Neural cell (in vitro differentiated cells): ENCODE results near the gene SERPINA6. TPM values are rescaled to one million over a fixed set of nuclear protein-coding genes. Genes with fewer than 3 reads are reported as not detected.

Source experiments
- H2AFZ ChIP-seq: fragments of 200-600, 300-800 bp; sonication (generic), shearing (Covaris generic); 2 replicates; pipeline ENCODE4 v1.6.0; 2014; ENCODE audit warnings: low read depth, mild to moderate bottlenecking, antibody characterized with exemption, low read length, moderate library complexity
- H3F3A ChIP-seq: fragments of 200-600 bp; shearing (Covaris generic); 2 replicates; pipeline ENCODE4 v1.6.1; 2016; ENCODE audit warnings: mild to moderate bottlenecking, moderate library complexity, mixed read lengths, antibody characterized with exemption, low read length; ENCODE audit not compliant: insufficient read depth, poor library complexity, severe bottlenecking
- H3K27ac ChIP-seq: fragments of 200-600, 300-800 bp; sonication (generic), shearing (Covaris generic); 2 replicates; pipeline ENCODE4 v1.5.1; 2014; ENCODE audit warnings: mild to moderate bottlenecking, low read length, moderate library complexity
- H3K27me3 ChIP-seq: fragments of 300-800, 200-600 bp; sonication (generic), shearing (Covaris generic); 2 replicates; pipeline ENCODE4 v1.6.0; 2014; ENCODE audit warnings: mild to moderate bottlenecking, low read depth, low read length, moderate library complexity; ENCODE audit not compliant: insufficient read depth
- H3K36me3 ChIP-seq: fragments of 300-800, 200-600 bp; sonication (generic), shearing (Covaris generic); 2 replicates; pipeline ENCODE4 v1.5.1; 2014; ENCODE audit warnings: mild to moderate bottlenecking, antibody characterized with exemption, low read length, moderate library complexity; ENCODE audit not compliant: insufficient read depth
- H3K4me2 ChIP-seq: fragments of 300-800, 200-600 bp; sonication (generic), shearing (Covaris generic); 2 replicates; pipeline ENCODE4 v1.6.0; 2014; ENCODE audit warnings: mild to moderate bottlenecking, low read length
- H3K4me3 ChIP-seq: fragments of 300-800, 200-600 bp; sonication (generic), shearing (Covaris generic); 2 replicates; pipeline ENCODE4 v1.5.1; 2014; ENCODE audit warnings: mild to moderate bottlenecking, low read length, moderate library complexity
- H3K79me2 ChIP-seq: fragments of 200-600 bp; shearing (Covaris generic); replicated peaks from 2 replicates; pipeline ENCODE4 v1.6.0; 2014; ENCODE audit warnings: mild to moderate bottlenecking, low read length, moderate library complexity; ENCODE audit not compliant: insufficient read depth
- H3K9ac ChIP-seq: fragments of 300-800, 200-600 bp; sonication (generic), shearing (Covaris generic); 2 replicates; pipeline ENCODE4 v1.6.1; 2016; ENCODE audit warnings: mild to moderate bottlenecking, low read length, mixed read lengths
- H3K9me2 ChIP-seq: fragments of 200-600 bp; shearing (Covaris generic); 2 replicates; pipeline ENCODE4 v1.6.1; 2016; ENCODE audit warnings: mild to moderate bottlenecking, low read length, mixed read lengths; ENCODE audit not compliant: insufficient read depth
- H3K9me3 ChIP-seq: fragments of 200-600, 300-800 bp; sonication (generic), shearing (Covaris generic); 2 replicates; pipeline ENCODE4 v1.6.1; 2016; ENCODE audit warnings: mild to moderate bottlenecking, mixed run types, low read length, moderate library complexity, mixed read lengths
- H4K20me1 ChIP-seq: fragments of 200-600 bp; shearing (Covaris generic); 2 replicates; pipeline ENCODE4 v1.6.1; 2016; ENCODE audit warnings: mild to moderate bottlenecking, mixed run types; ENCODE audit not compliant: insufficient read depth
- CTCF ChIP-seq: fragments of 450-650 bp; IDR thresholded peaks from 2 replicates; pipeline ENCODE4 v1.5.1; 2014; ENCODE audit warnings: antibody characterized with exemption, mild to moderate bottlenecking, moderate library complexity; ENCODE audit not compliant: poor library complexity, severe bottlenecking
- EP300 ChIP-seq: fragments of 450-650 bp; conservative IDR thresholded peaks from 2 replicates; pipeline ENCODE4 v1.6.1; 2014; ENCODE audit warnings: antibody characterized with exemption, mild to moderate bottlenecking, moderate library complexity; ENCODE audit not compliant: poor library complexity, severe bottlenecking
- EZH2 ChIP-seq: fragments of 200-600, 300-800 bp; shearing (Covaris generic), sonication (generic); IDR thresholded peaks from 2 replicates; pipeline ENCODE4 v1.6.1; 2014; ENCODE audit warnings: antibody characterized with exemption, low read length, borderline replicate concordance, mild to moderate bottlenecking; ENCODE audit not compliant: insufficient read depth, poor library complexity, severe bottlenecking
- MXI1 ChIP-seq: fragments of 450-650 bp; conservative IDR thresholded peaks from 2 replicates; pipeline ENCODE4 v1.6.1; 2014; ENCODE audit warnings: antibody characterized with exemption, mild to moderate bottlenecking; ENCODE audit not compliant: poor library complexity, severe bottlenecking
- POLR2AphosphoS5 ChIP-seq: IDR thresholded peaks from 2 replicates; pipeline ENCODE4 v1.6.1; 2012
- RAD21 ChIP-seq: fragments of 450-650 bp; conservative IDR thresholded peaks from 2 replicates; pipeline ENCODE4 v1.6.1; 2014; ENCODE audit warnings: antibody characterized with exemption, mild to moderate bottlenecking, moderate library complexity
- REST ChIP-seq: IDR thresholded peaks from 2 replicates; pipeline ENCODE4 v1.6.1; 2012; ENCODE audit warnings: borderline replicate concordance
- SMC3 ChIP-seq: fragments of 450-650 bp; conservative IDR thresholded peaks from 2 replicates; pipeline ENCODE4 v1.6.1; 2014; ENCODE audit warnings: antibody characterized with exemption, mild to moderate bottlenecking, moderate library complexity; ENCODE audit not compliant: poor library complexity
- polyA plus RNA-seq: library from polyadenylated mRNA; depleted of rRNA; stranded (reverse); fragments of >200 nt; gene quantifications from 2 replicates; pipeline ENCODE4 v1.2.3, GENCODE V29; 2014

SERPINA6 gene
- polyA plus RNA-seq, 1 donor from 2014 or later, result not detected

- Histone ChIP-seq H3K4me2 (no peak overlapping the region), H3K27me3 (no peaks in the 10 kb centered on the region), H3K9ac (no peak overlapping the region), H3K36me3 (no peaks in the 10 kb centered on the region), H2AFZ (no peak overlapping the region), H3F3A (no peaks in the 10 kb centered on the region), H3K9me2 (no peaks in the 10 kb centered on the region), H3K27ac (no peak overlapping the region), H3K79me2 (no peaks in the 10 kb centered on the region), H3K9me3 (no peaks in the 10 kb centered on the region), H3K4me3 (no peak overlapping the region), H4K20me1 (no peaks in the 10 kb centered on the region)
- TF ChIP-seq EZH2 (no peak), POLR2AphosphoS5 (no peak), EP300 (no peak), SMC3 (no peak), REST (no peak)
Measured at GRCh38 chr14:94304243-94304642, 18.9 kb downstream of the SERPINA6 start.

GRCh38 chr14:94303111-94303510 lies 20.0 kb downstream of the SERPINA6 start:
- no peak overlapping the region for H2AFZ ChIP-seq
- no peaks in the 10 kb centered on the region for H4K20me1 ChIP-seq
- TF ChIP-seq MXI1 (no peak), POLR2AphosphoS5 (no peak), CTCF (no peak), SMC3 (no peak), RAD21 (no peak), REST (no peak), EZH2 (no peak), EP300 (no peak)
- H3K9me3 ChIP-seq, result no peaks in the 10 kb centered on the region
- no peak overlapping the region for H3K27ac ChIP-seq
- no peak overlapping the region for H3K4me3 ChIP-seq
- H3K36me3 ChIP-seq, result no peaks in the 10 kb centered on the region
- no peak overlapping the region for H3K9ac ChIP-seq
- no peaks in the 10 kb centered on the region for H3K27me3 ChIP-seq
- H3K79me2 ChIP-seq, result no peaks in the 10 kb centered on the region
- no peaks in the 10 kb centered on the region for H3K9me2 ChIP-seq
- H3F3A ChIP-seq, result no peaks in the 10 kb centered on the region
- H3K4me2 ChIP-seq, result no peak overlapping the region
